SK-N-SH (cell line): ENCODE data around the gene MRFAP1L1. TPM values are rescaled to one million over a fixed set of nuclear protein-coding genes. Genes with fewer than 3 reads are reported as not detected.

Experiments used
- CTCF ChIA-PET: fragments of 300-600, 350-600 bp; formaldehyde crosslinking; extraction: SDS; loops from one replicate; lab custom pipeline; 2021; lab: Yijun Ruan, JAX
- POLR2A ChIA-PET: fragments of 350-600 bp; sonication (Branson Sonifier 250); formaldehyde crosslinking; extraction: SDS; loops from one replicate; lab custom pipeline; 2020; ENCODE audit warnings: antibody characterized with exemption, inconsistent platforms; lab: Yijun Ruan, JAX
- DNase-seq: peaks from one replicate; pipeline ENCODE4 v3.0.0; 2012
- H2AFZ ChIP-seq: fragments of 200-600 bp; sonication (generic); 2 replicates; pipeline ENCODE4 v1.8.1; 2016; ENCODE audit warnings: antibody characterized with exemption, mild to moderate bottlenecking, low read depth
- H3F3A ChIP-seq: fragments of 200-600 bp; sonication (generic); replicated peaks from 2 replicates; pipeline ENCODE3; 2016; ENCODE audit warnings: antibody characterized with exemption, mild to moderate bottlenecking; ENCODE audit not compliant: insufficient read depth
- H3K27ac ChIP-seq, 2 experiments: fragments of 200-500 bp in 1 of 2; fragments of 200-600 bp in 1 of 2; sonication (Bioruptor generic) in 1 of 2; sonication (generic), shearing (Covaris generic) in 1 of 2; 2 replicates each; pipeline versions ENCODE4 v1.5.1 to v1.6.1; 2014 to 2016; ENCODE audit warnings: low read depth in 2 of 2, inconsistent platforms in 1 of 2, low read length in 1 of 2, mild to moderate bottlenecking in 1 of 2, mixed read lengths in 1 of 2
- H3K27me3 ChIP-seq: fragments of 200-600 bp; sonication (generic), shearing (Covaris generic); 2 replicates; pipeline ENCODE4 v1.6.1; 2016; ENCODE audit warnings: mixed run types; ENCODE audit not compliant: insufficient read depth
- H3K36me3 ChIP-seq, 2 experiments: fragments of 200-500 bp in 1 of 2; fragments of 200-600 bp in 1 of 2; sonication (Bioruptor generic) in 1 of 2; sonication (generic) in 1 of 2; replicated peaks in 1 of 2; 2 replicates each; pipeline versions ENCODE3 to v1.5.1; 2014 to 2016; ENCODE audit warnings: low read length in 1 of 2, mild to moderate bottlenecking in 1 of 2; ENCODE audit not compliant: insufficient read depth in 2 of 2, control insufficient read depth in 1 of 2
- H3K4me1 ChIP-seq, 2 experiments: fragments of 200-500 bp in 1 of 2; fragments of 200-600 bp in 1 of 2; sonication (Bioruptor generic) in 1 of 2; sonication (generic), shearing (Covaris generic) in 1 of 2; 2 replicates each; pipeline versions ENCODE4 v1.5.1 to v1.6.1; 2014 to 2016; ENCODE audit warnings: low read depth in 1 of 2, low read length in 1 of 2, mixed run types in 1 of 2; ENCODE audit not compliant: insufficient read depth in 2 of 2, control insufficient read depth in 1 of 2
- H3K4me2 ChIP-seq: fragments of 200-600 bp; sonication (generic), shearing (Covaris generic); 2 replicates; pipeline ENCODE4 v1.6.1; 2017; ENCODE audit warnings: mixed run types
- H3K4me3 ChIP-seq, 2 experiments: fragments of 200-500 bp in 1 of 2; fragments of 200-600 bp in 1 of 2; sonication (Bioruptor generic) in 1 of 2; sonication (generic), shearing (Covaris generic) in 1 of 2; 2 replicates each; pipeline versions ENCODE4 v1.5.1 to v1.8.1; 2014 to 2016; ENCODE audit warnings: low read depth in 2 of 2, inconsistent platforms in 1 of 2, low read length in 1 of 2, mild to moderate bottlenecking in 1 of 2, mixed read lengths in 1 of 2, moderate library complexity in 1 of 2
- H3K79me2 ChIP-seq: fragments of 200-600 bp; sonication (generic); 2 replicates; pipeline ENCODE4 v1.8.1; 2017; ENCODE audit warnings: mild to moderate bottlenecking; ENCODE audit not compliant: insufficient read depth
- H3K9ac ChIP-seq: fragments of 200-600 bp; sonication (generic); 2 replicates; pipeline ENCODE4 v1.6.1; 2017; ENCODE audit warnings: mixed run types
- H3K9me2 ChIP-seq: fragments of 200-600 bp; sonication (generic); 2 replicates; pipeline ENCODE4 v1.6.1; 2017; ENCODE audit warnings: mixed run types
- H3K9me3 ChIP-seq: fragments of 200-600 bp; sonication (generic); 2 replicates; pipeline ENCODE4 v1.6.1; 2017; ENCODE audit warnings: mixed run types, mild to moderate bottlenecking, moderate library complexity
- H4K20me1 ChIP-seq: fragments of 200-600 bp; sonication (generic); 2 replicates; pipeline ENCODE4 v1.6.1; 2017; ENCODE audit warnings: mild to moderate bottlenecking, mixed run types; ENCODE audit not compliant: insufficient read depth
- ELF1 ChIP-seq: IDR thresholded peaks from 2 replicates; pipeline ENCODE4 v1.4.0; 2012
- EP300 ChIP-seq, 2 experiments: IDR thresholded peaks; 2 replicates each; pipeline versions ENCODE4 v1.4.0 to v1.6.1; 2012; ENCODE audit warnings: borderline replicate concordance in 1 of 2, low read depth in 1 of 2, low read length in 1 of 2
- EZH2phosphoT487 ChIP-seq: fragments of 200-600 bp; sonication (generic); IDR thresholded peaks from 2 replicates; pipeline ENCODE4 v1.6.1; 2017; ENCODE audit warnings: low read depth, mixed run types, mild to moderate bottlenecking, antibody characterized with exemption, moderate library complexity, borderline replicate concordance
- FOXM1 ChIP-seq: IDR thresholded peaks from 2 replicates; pipeline ENCODE4 v1.4.0; 2012; ENCODE audit warnings: low read depth, mild to moderate bottlenecking
- GABPA ChIP-seq: IDR thresholded peaks from 2 replicates; pipeline ENCODE4 v1.4.0; 2012; ENCODE audit warnings: low read depth, mild to moderate bottlenecking
- GATA2 ChIP-seq: sonication (generic); formaldehyde crosslinking; IDR thresholded peaks from 2 replicates; pipeline ENCODE4 v1.5.0; 2020; ENCODE audit warnings: mild to moderate bottlenecking, missing genetic modification reagents
- MXI1 ChIP-seq: IDR thresholded peaks from 2 replicates; pipeline ENCODE4 v1.6.1; 2012; ENCODE audit warnings: mild to moderate bottlenecking, low read depth, low read length, improper control_type of control experiment
- WGBS: methylation state at CpG from one replicate; pipeline ENCODE4 v1.1.6; 2017; ENCODE audit warnings: low lambda C conversion rate; 5-methylcytosine and 5-hydroxymethylcytosine counted together
- polyA plus RNA-seq, 3 experiments: library from polyadenylated mRNA; depleted of rRNA; stranded (reverse); fragments of >200 nt; gene quantifications; 2 replicates each; pipeline ENCODE4 v1.2.3, GENCODE V29; 2012
- TF ChIP-seq, protein P1 (sequence below): fragments of 150-350 bp; IDR thresholded peaks from 2 replicates; pipeline ENCODE4 v1.6.1; 2017; ENCODE audit warnings: antibody characterized with exemption, low read length, low read depth, borderline replicate concordance
- TF ChIP-seq, protein P2 (sequence below): IDR thresholded peaks from 2 replicates; pipeline ENCODE4 v1.4.0; 2012; ENCODE audit warnings: low read depth, borderline replicate concordance
- TF ChIP-seq, protein P3 (sequence below): IDR thresholded peaks from 2 replicates; pipeline ENCODE4 v1.4.0; 2012; ENCODE audit warnings: low read depth
- TF ChIP-seq, protein P4 (sequence below): IDR thresholded peaks from 2 replicates; pipeline ENCODE4; 2012

The MRFAP1L1 gene
- polyA plus RNA-seq, 1 of the 3 experiments (the other 2 are of a cell fraction) = 60.3 TPM

DNA sequence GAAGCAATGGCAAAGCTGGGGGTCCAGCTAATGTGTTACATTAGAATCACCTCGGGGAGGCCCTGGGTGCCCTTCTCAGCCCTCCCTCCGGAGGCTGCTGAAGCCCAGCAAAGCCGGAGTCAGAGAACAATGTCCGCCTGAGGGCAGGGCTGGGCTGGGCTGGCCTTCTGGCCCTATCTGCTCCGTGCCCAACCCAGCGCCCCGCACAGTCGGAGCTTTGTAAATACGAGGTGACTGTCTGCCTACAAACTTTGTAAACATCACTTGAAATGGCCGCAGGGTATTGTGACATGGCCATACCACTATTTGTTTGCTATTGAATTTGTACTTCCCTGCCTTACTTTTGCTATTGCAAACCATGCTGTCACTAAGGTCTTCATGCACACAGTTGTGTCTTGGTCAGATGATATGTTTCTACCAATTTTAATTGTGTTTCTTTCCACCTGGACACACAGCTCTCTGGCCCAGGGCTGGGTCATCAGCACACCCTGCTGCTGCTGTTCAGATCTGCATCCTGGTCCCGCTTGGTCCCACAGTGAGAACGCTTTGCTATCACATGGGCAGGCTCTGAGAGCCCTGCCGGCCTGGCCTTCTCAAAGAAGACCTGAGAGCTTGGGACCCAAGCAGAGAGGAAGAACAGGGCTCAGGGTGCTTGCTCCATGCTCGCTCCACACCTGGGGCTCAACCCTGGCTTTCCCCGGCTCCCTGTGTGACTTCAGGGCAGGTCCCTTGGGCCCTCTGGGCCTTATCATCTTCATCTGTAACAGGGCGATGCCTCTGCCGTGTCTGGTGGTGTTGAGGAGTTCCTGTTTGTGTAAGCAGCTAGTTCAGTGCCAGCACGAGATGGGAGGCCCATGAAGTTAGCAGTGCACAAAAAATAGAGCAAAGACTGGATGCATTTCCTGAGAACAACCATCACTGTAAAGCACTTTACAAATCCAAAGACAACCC lies 13.7 kb downstream of the MRFAP1L1 start:
- CTCF ChIA-PET = interaction anchor here (1.2 kb wide), 1 partner anchor 8 kb away, joined by 3 read pairs; no protein-coding TSS in a partner anchor
- H3K27me3 ChIP-seq = no peaks in the 10 kb centered on the region
- no peaks in the 10 kb centered on the region for H3K9me3 ChIP-seq
- H4K20me1 ChIP-seq = no peaks in the 10 kb centered on the region
- POLR2A ChIA-PET = interaction anchor here (0.6 to 1.4 kb wide), 2 partner anchors 22 kb away, joined by 3 to 6 read pairs; a partner anchor contains a TSS
- peaks cover 0 to 19% of the 10 kb centered on the region in 2 experiments; a peak in 1 of 4 replicates for H3K4me1 ChIP-seq
- TF ChIP-seq, protein P1, sequence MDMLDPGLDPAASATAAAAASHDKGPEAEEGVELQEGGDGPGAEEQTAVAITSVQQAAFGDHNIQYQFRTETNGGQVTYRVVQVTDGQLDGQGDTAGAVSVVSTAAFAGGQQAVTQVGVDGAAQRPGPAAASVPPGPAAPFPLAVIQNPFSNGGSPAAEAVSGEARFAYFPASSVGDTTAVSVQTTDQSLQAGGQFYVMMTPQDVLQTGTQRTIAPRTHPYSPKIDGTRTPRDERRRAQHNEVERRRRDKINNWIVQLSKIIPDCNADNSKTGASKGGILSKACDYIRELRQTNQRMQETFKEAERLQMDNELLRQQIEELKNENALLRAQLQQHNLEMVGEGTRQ = no peak
- no peak for TF ChIP-seq MXI1
- TF ChIP-seq ELF1 = no peak
- no peak for TF ChIP-seq EZH2phosphoT487
- no peak for TF ChIP-seq EP300 (IDR thresholded peaks at IDR 0.05; ENCODE audit: borderline replicate concordance in 1 of 2, low read depth in 1 of 2, low read length in 1 of 2)
- no peak for TF ChIP-seq GABPA
- TF ChIP-seq, protein P2, sequence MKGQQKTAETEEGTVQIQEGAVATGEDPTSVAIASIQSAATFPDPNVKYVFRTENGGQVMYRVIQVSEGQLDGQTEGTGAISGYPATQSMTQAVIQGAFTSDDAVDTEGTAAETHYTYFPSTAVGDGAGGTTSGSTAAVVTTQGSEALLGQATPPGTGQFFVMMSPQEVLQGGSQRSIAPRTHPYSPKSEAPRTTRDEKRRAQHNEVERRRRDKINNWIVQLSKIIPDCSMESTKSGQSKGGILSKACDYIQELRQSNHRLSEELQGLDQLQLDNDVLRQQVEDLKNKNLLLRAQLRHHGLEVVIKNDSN = no peak
- no peak for TF ChIP-seq GATA2 (CRISPR knock-in tag)
- TF ChIP-seq, protein P3, sequence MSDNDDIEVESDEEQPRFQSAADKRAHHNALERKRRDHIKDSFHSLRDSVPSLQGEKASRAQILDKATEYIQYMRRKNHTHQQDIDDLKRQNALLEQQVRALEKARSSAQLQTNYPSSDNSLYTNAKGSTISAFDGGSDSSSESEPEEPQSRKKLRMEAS = no peak
- no peak for TF ChIP-seq FOXM1
- H3K4me3 ChIP-seq = no peak overlapping the region
- 66% methylated on average over 9 of the region's 18 CpGs for WGBS
- H3K36me3 ChIP-seq = no peaks in the 10 kb centered on the region
- peak; percentile 11 for DNase-seq
- no peak overlapping the region; a peak in 1 of 4 replicates for H3K27ac ChIP-seq
- no peak overlapping the region for H2AFZ ChIP-seq
- H3K4me2 ChIP-seq = no peak overlapping the region
- peaks cover 3% of the 10 kb centered on the region; the same call in 1 of the 2 replicates for H3K79me2 ChIP-seq
- no peak overlapping the region for H3K9ac ChIP-seq
- no peaks in the 10 kb centered on the region for H3F3A ChIP-seq
- H3K9me2 ChIP-seq = no peaks in the 10 kb centered on the region

DNA sequence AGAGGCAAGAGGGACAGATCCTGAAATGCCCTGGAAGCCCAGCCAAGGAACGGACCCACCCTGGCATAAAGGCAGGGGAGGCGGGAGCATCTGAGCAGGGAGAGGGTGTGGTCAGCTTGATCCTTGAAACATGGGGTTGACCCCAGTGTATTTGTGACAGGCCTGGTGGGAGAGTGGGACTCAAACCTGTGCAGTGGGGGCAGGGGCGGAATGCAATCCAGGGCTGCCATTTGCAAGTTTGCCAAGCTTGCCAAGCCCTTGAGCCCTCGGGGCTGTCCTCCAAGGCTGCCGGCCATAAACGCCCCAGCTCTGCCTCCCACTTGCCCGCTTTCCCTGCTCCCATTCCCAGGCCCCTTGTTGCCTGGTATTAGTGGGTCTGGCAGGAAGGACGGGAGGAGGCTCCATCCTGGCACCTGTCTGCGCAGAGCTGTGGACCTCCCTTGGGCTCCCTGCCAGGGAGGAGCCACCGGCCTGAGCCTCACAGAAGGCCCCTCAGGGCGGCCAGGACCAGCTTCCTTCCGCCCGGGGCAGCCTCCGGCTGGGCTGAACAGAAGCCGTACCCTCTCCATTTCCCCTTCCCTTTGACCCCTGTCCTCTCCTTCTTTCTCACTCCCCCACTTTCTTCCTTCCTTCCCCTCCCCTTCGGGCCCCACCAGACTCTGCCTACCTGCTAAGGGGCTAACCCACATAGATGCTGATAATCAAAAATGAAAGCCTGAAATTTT lies 15.3 kb downstream of the MRFAP1L1 start:
- Histone ChIP-seq H3K9me3 (no peaks in the 10 kb centered on the region), H4K20me1 (no peaks in the 10 kb centered on the region), H3K4me3 (no peak overlapping the region), H3F3A (peaks cover 2% of the 10 kb centered on the region), H3K27me3 (no peaks in the 10 kb centered on the region), H3K4me2 (no peak overlapping the region), H3K36me3 (no peaks in the 10 kb centered on the region), H3K4me1 (peaks cover 9 to 19% of the 10 kb centered on the region in 2 experiments; a peak in 3 of 4 replicates), H3K79me2 (peaks cover 2% of the 10 kb centered on the region; the same call in 1 of the 2 replicates), H3K9ac (no peak overlapping the region), H2AFZ (no peak overlapping the region), H3K9me2 (no peaks in the 10 kb centered on the region), H3K27ac (no peak overlapping the region; a peak in 1 of 4 replicates)
- TF ChIP-seq, protein P4, sequence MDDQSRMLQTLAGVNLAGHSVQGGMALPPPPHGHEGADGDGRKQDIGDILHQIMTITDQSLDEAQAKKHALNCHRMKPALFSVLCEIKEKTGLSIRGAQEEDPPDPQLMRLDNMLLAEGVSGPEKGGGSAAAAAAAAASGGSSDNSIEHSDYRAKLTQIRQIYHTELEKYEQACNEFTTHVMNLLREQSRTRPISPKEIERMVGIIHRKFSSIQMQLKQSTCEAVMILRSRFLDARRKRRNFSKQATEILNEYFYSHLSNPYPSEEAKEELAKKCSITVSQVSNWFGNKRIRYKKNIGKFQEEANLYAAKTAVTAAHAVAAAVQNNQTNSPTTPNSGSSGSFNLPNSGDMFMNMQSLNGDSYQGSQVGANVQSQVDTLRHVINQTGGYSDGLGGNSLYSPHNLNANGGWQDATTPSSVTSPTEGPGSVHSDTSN = no peak
- TF ChIP-seq GABPA = no peak
- 84% methylated on average over 15 of the region's 16 CpGs for WGBS
- CTCF ChIA-PET = no interaction called here
- peak; percentile 39 for DNase-seq
- POLR2A ChIA-PET = interaction anchor here (1.4 to 1.8 kb wide), 2 partner anchors 21 kb away, joined by 3 to 4 read pairs; a partner anchor contains a TSS
